ENCODE results near the gene RBMS1. TPM values are rescaled to one million over a fixed set of nuclear protein-coding genes. Genes with fewer than 3 reads are reported as not detected.

Gene RBMS1
- total and polyA plus RNA-seq, 3 donors from 2014 or later = 26.8 to 34.7 (median 30.0) TPM

DNA sequence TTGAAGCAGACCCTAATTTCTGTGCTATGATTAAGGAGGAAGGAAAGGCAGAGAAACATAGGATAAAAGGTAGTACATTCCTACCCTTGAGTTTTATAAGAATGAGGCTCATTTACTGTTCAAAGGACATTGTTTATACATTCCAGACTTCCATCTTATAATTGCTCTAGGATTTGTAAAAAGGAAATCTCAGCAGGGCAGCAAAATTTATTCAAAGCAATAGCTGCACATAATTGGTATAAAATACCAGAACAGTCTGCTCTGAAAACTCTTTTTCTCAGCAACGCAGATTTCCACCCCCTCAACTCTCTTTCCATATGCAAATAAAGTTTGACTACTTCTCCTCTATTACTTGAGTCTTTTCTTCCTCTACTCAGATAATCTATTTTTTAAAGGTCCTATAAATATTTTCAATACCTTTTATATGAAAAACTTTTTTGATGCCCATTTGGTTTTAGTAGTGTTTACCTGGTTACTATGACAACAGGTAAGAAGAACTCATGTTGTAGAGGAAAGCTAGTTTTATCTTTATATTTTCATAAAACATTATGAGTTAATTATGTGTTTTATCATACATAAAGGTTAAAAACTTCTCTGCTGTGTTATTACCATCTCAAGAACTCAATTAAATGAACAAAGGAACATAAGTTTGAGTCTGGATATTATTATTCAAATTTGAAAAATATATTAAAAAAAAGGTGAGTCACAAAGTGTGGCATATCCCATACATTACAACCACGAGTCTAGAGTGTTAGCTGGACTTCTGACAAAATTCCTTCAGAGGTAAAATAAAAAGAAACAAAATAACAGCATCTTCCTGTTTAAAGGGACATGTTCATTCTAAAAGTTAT is 19.9 kb downstream of the RBMS1 start:
- DNase-seq = no peak
- intact Hi-C loops (cut with DNase I; ENCODE audit: low total_unique reads) = no loop called here
- no peak overlapping the region for H3K4me3 ChIP-seq
- H3K27me3 ChIP-seq = no peaks in the 10 kb centered on the region
- 43 to 44% methylated on average over 2 of the region's 2 CpGs for WGBS, 2 donors
- H3K9me3 ChIP-seq = no peaks in the 10 kb centered on the region
- peaks cover 8% of the 10 kb centered on the region for H3K4me1 ChIP-seq
- no peak overlapping the region for H3K27ac ChIP-seq
- H3K36me3 ChIP-seq (ENCODE audit: low read depth, missing control alignments) = no peaks in the 10 kb centered on the region
- TF ChIP-seq, protein P1, sequence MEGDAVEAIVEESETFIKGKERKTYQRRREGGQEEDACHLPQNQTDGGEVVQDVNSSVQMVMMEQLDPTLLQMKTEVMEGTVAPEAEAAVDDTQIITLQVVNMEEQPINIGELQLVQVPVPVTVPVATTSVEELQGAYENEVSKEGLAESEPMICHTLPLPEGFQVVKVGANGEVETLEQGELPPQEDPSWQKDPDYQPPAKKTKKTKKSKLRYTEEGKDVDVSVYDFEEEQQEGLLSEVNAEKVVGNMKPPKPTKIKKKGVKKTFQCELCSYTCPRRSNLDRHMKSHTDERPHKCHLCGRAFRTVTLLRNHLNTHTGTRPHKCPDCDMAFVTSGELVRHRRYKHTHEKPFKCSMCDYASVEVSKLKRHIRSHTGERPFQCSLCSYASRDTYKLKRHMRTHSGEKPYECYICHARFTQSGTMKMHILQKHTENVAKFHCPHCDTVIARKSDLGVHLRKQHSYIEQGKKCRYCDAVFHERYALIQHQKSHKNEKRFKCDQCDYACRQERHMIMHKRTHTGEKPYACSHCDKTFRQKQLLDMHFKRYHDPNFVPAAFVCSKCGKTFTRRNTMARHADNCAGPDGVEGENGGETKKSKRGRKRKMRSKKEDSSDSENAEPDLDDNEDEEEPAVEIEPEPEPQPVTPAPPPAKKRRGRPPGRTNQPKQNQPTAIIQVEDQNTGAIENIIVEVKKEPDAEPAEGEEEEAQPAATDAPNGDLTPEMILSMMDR (IDR thresholded peaks at IDR 0.05) = no peak

DNA sequence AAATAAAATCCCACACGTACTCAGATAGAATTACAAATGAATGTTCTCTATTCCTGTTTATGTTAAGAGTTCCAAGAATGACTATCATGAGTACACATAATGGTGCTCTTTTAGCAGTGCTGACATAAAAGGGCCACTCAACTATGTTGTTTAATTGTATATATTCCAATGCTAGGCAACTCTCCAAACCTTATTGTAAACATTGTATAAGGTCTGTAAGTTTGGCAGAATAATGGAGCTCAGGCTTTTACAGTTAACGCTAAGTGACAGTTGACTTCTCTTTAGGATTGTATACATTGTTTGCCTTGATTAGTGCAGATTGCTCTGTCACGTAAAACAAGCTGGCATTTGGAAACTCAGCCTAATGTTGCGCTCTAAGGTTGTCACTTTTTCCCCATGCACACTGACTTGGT is 20.8 kb downstream of the RBMS1 start:
- DNase-seq = no peak
- 70 to 75% methylated on average over 4 of the region's 4 CpGs for WGBS, 2 donors
- TF ChIP-seq POLR2A (IDR thresholded peaks at IDR 0.05) = no peak
- TF ChIP-seq, protein P1 (IDR thresholded peaks at IDR 0.05) = no peak
- intact Hi-C loops (cut with DNase I; ENCODE audit: low total_unique reads) = no loop called here
- Histone ChIP-seq H3K27ac (no peak overlapping the region), H3K9me3 (no peaks in the 10 kb centered on the region), H3K27me3 (no peaks in the 10 kb centered on the region), H3K4me3 (no peak overlapping the region), H3K4me1 (peaks cover 8% of the 10 kb centered on the region), H3K36me3 (ENCODE audit: low read depth, missing control alignments) (no peaks in the 10 kb centered on the region)

DNA sequence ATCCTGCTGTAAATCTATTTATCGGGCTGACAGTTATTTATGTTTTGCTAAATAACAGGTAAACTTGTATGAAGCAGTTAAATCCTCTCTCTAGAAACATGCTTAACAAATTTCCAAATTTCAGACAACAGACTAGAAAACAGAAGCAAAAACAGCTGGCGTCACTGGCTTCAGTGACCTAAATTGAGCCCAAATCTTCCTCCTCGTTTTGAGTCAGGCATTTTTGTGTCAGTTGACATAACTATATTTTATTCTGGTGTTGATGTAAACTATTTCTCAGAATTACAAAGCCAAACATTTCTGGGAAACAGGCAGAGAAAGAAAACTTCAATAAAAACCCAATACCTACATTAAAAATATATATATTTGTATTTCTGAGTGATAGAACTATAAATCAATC is 21.7 kb downstream of the RBMS1 start:
- Histone ChIP-seq H3K27me3 (no peaks in the 10 kb centered on the region), H3K36me3 (ENCODE audit: low read depth, missing control alignments) (no peaks in the 10 kb centered on the region), H3K4me3 (no peak overlapping the region), H3K9me3 (no peaks in the 10 kb centered on the region), H3K27ac (no peak overlapping the region), H3K4me1 (peaks cover 8% of the 10 kb centered on the region)
- WGBS, 2 donors = 63 to 67% methylated on average over 3 of the region's 3 CpGs
- DNase-seq = no peak
- intact Hi-C loops (cut with DNase I; ENCODE audit: low total_unique reads) = no loop called here
- TF ChIP-seq POLR2A (IDR thresholded peaks at IDR 0.05) = no peak

DNA sequence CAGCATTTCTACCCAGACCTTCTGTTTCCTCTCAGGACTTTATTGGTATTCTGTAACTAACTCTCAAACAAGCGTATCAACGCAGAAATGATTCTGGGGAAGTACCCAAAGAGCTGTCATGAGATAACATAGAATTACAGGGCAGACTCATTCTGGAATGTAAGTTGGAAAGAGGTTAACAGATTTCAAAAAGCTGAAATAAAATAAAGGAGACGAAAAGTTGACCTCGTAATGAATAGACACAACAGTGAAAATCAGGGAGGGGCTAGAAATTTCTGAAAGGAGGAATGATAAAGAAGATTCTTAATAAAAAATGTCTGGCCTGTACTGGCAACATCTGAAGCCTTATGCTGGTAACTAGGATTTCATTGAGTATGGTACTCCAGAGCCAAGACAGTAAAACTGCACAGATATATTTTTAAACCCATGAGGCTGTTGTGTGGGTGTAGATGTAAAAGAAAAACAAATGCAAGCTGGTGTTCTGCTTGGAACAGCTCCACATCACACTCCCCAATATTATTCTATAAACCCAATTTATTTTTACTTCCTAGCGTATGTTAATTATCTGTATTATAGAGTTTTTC is 23.9 kb downstream of the RBMS1 start:
- DNase-seq = no peak
- intact Hi-C loops (cut with DNase I; ENCODE audit: low total_unique reads) = no loop called here
- no peaks in the 10 kb centered on the region for H3K9me3 ChIP-seq
- WGBS, 2 donors = 40 to 67% methylated on average over 5 of the region's 5 CpGs
- TF ChIP-seq, protein P1 (IDR thresholded peaks at IDR 0.05) = no peak
- no peak for TF ChIP-seq POLR2A (IDR thresholded peaks at IDR 0.05)
- H3K27ac ChIP-seq = no peak overlapping the region
- no peaks in the 10 kb centered on the region for H3K36me3 ChIP-seq (ENCODE audit: low read depth, missing control alignments)
- no peaks in the 10 kb centered on the region for H3K27me3 ChIP-seq
- H3K4me3 ChIP-seq = no peak overlapping the region
- H3K4me1 ChIP-seq = peaks cover 8% of the 10 kb centered on the region

DNA sequence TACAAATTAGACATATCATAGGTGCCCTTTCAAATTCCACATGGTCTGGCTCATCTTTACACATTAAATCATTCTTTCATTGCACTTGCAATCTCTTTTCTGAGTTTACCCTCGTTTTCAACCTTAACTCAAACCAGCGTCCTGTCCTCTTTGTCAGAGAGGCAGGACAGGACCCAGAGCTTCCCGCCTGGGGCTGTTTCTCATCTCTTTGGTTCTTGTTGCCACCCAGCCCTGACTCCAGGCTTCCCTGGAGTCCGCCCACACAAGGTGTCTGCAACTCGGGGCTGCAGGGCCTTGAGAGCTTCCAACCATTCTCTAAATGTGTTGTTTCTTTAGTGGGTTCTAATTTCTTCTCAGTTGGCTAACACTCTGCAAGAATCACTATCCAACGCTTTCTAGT is 24.4 kb downstream of the RBMS1 start:
- no peak for TF ChIP-seq POLR2A (IDR thresholded peaks at IDR 0.05)
- TF ChIP-seq, protein P1 (IDR thresholded peaks at IDR 0.05) = no peak
- Histone ChIP-seq H3K36me3 (ENCODE audit: low read depth, missing control alignments) (no peaks in the 10 kb centered on the region), H3K9me3 (no peaks in the 10 kb centered on the region), H3K4me1 (peaks cover 8% of the 10 kb centered on the region), H3K27ac (no peak overlapping the region), H3K27me3 (no peaks in the 10 kb centered on the region), H3K4me3 (no peak overlapping the region)
- intact Hi-C loops (cut with DNase I; ENCODE audit: low total_unique reads) = no loop called here
- WGBS, 2 donors = 64 to 74% methylated on average over 6 of the region's 6 CpGs
- DNase-seq = no peak
